ENCODE data around the gene DAD1. TPM values are rescaled to one million over a fixed set of nuclear protein-coding genes. Genes with fewer than 3 reads are reported as not detected.

Gene DAD1
- total and polyA plus RNA-seq, 12 donors, result 91.8 to 537 (median 291) TPM

DNA sequence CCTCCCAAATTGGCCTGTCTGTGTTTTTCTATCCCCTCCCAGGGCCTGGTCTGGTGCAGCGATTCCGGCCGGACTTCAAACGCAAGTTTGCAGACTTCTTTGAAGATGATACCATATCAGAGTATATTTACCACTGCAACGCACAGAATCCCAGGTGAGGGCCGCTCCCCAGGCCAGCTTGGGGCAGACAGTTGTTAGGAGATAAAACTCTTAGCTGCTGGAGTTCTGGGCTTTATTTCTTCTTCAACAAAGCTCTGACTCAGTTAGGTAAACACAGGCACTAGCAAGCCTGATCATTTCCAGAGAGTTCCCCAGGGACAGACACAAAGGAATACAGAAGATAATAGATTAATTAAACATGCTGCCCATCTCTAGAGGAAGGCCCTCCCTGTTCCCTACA is 17.4 kb upstream of the DAD1 start:
- Histone ChIP-seq H3K4me3 (no peak overlapping the region), H3K4me1 (replicated peaks in 1 of 2) (peaks cover 0 to 3% of the 10 kb centered on the region in 2 donors), H3K36me3 (replicated peaks in 1 of 2) (peaks cover 0 to 97% of the 10 kb centered on the region in 2 donors), H3K27me3 (no peaks in the 10 kb centered on the region), H3K9me3 (replicated peaks in 1 of 3) (no peaks in the 10 kb centered on the region), H3K27ac (no peak overlapping the region)
- no peak for DNase-seq
- intact Hi-C loops (cut with DNase I), result no loop called here
- no peak for TF ChIP-seq POLR2A (IDR thresholded peaks at IDR 0.05)
- no peak for TF ChIP-seq CTCF (IDR thresholded peaks at IDR 0.05)
- 93 to 99% (median 95%) methylated on average over 6 of the region's 6 CpGs for WGBS, 4 donors

- H3K27me3 ChIP-seq, result no peaks in the 10 kb centered on the region
- H3K9me3 ChIP-seq (replicated peaks in 1 of 3), result no peaks in the 10 kb centered on the region
- intact Hi-C loops (cut with DNase I), result no loop called here
- H3K36me3 ChIP-seq (replicated peaks in 1 of 2), result peaks cover 0 to 63% of the 10 kb centered on the region in 2 donors
- no peak for DNase-seq
- no peak overlapping the region for H3K27ac ChIP-seq
- no peak overlapping the region for H3K4me3 ChIP-seq
- TF ChIP-seq POLR2A (IDR thresholded peaks at IDR 0.05) (no peak), CTCF (IDR thresholded peaks at IDR 0.05) (no peak)
- H3K4me1 ChIP-seq (replicated peaks in 1 of 2), result peaks cover 13 to 25% of the 10 kb centered on the region in 2 donors
Observed at GRCh38 chr14:22602862-22603261, 13.8 kb upstream of the DAD1 start.

DNA sequence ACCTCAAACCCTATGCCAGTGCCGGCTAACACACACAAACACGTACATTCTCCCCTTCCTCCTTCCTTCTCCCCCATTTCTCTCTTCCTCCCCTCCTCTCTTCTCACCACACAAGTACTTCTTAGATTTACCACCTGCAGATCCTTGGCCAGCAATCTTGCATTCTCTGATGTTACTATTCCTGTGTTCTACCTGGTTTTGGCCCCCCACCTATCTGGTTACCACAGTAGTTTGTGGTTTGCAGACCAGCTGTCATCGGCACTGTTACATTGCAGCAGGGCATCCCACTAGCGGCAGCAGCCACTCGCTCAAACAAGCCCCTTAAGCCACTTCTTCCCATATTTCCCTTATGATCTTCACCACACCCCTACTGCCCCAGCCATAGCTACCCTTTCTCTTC is 13.0 kb upstream of the DAD1 start:
- no peak overlapping the region for H3K27ac ChIP-seq
- peaks cover 13 to 33% of the 10 kb centered on the region in 2 donors for H3K4me1 ChIP-seq (replicated peaks in 1 of 2)
- no peak for DNase-seq
- H3K36me3 ChIP-seq (replicated peaks in 1 of 2), result peaks cover 0 to 55% of the 10 kb centered on the region in 2 donors
- no peaks in the 10 kb centered on the region for H3K9me3 ChIP-seq (replicated peaks in 1 of 3)
- no peaks in the 10 kb centered on the region for H3K27me3 ChIP-seq
- intact Hi-C loops (cut with DNase I), result no loop called here
- no peak overlapping the region for H3K4me3 ChIP-seq
- WGBS, 4 donors, result 85 to 91% (median 87%) methylated on average over 5 of the region's 5 CpGs
- no peak for TF ChIP-seq POLR2A (IDR thresholded peaks at IDR 0.05)
- no peak for TF ChIP-seq CTCF (IDR thresholded peaks at IDR 0.05)

GRCh38 chr14:22601456-22601855 is 12.4 kb upstream of the DAD1 start:
- H3K27me3 ChIP-seq, result no peaks in the 10 kb centered on the region
- WGBS, 4 donors, result 71 to 87% (median 80%) methylated on average over 2 of the region's 2 CpGs
- intact Hi-C loops (cut with DNase I), result no loop called here
- H3K4me3 ChIP-seq, result no peak overlapping the region
- no peaks in the 10 kb centered on the region for H3K9me3 ChIP-seq (replicated peaks in 1 of 3)
- peaks cover 0 to 49% of the 10 kb centered on the region in 2 donors for H3K36me3 ChIP-seq (replicated peaks in 1 of 2)
- H3K4me1 ChIP-seq (replicated peaks in 1 of 2), result peaks cover 13 to 33% of the 10 kb centered on the region in 2 donors
- no peak overlapping the region for H3K27ac ChIP-seq
- TF ChIP-seq POLR2A (IDR thresholded peaks at IDR 0.05), result no peak
- no peak for TF ChIP-seq CTCF (IDR thresholded peaks at IDR 0.05)
- no peak for DNase-seq

Data from adrenal gland (tissue), 12 donors.